ENCODE data around the gene ZFY.

ZFY gene

GRCh38 chrY:2934861-2935715 lies at the start of gene ZFY:
Gene ZFY, plus strand, starts transcription at chrY:2935381. Its CDS starts 18,556 bp downstream, at chrY:2953937.
- no peak for DNase-seq (ENCODE audit: low spot score)

DNA sequence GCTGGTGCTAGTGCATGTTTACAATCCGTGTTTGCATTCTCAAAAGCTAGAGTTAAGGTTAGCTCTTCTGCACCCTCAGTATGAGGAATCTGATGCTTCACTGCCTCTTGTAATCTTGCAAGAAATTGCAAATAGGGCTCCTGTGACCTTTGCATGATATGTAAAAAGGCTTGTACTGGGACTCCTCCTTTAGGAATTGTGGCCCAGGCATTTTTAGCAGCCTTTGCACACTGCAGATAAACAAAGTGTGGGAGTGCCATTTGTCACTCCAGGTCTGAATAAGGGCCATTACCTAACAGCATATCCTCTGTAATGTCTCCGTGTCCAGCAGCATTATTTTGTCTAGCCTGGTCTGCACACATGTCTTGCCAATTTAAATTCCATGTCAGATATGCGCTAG lies 49.3 kb upstream of the ZFY start:
- no peak for DNase-seq (ENCODE audit: low spot score)

DNA sequence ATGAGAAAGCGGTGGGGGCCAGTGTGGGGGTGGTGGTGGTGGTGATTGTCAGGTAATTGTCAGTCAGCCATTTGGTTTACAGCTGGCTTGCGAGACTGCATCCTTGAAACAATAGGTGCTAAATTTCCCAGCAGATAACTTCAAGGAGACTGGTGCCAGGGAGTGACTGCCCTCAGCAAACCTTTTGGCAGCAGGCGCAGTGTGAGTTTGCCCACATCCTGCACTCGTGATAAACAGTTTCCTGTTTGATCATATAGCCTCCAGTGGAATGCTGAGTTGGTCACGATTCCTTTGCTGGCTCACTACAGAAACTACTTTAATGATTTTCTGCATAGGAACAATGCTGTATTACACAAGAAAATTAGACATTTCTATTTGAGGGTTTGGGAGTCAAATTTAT lies 47.8 kb upstream of the ZFY start:
- no peak for DNase-seq (ENCODE audit: low spot score)

GRCh38 chrY:2887955-2888354 lies 47.2 kb upstream of the ZFY start:
- DNase-seq (ENCODE audit: low spot score) = no peak

GRCh38 chrY:2893471-2893870 lies 41.7 kb upstream of the ZFY start:
- DNase-seq (ENCODE audit: low spot score) = no peak

- no peak for DNase-seq (ENCODE audit: low spot score)
Measured at GRCh38 chrY:2896050-2896449, 39.1 kb upstream of the ZFY start.

- no peak for DNase-seq (ENCODE audit: low spot score)
Measured at GRCh38 chrY:2907356-2907755, 27.8 kb upstream of the ZFY start.

- DNase-seq (ENCODE audit: low spot score) = no peak
Measured at GRCh38 chrY:2913066-2913815, 21.9 kb upstream of the ZFY start.

GRCh38 chrY:2934078-2934477 lies 1.1 kb upstream of the ZFY start:
- DNase-seq (ENCODE audit: low spot score) = no peak

- no peak for DNase-seq (ENCODE audit: low spot score)
Measured at GRCh38 chrY:2935716-2936435, 695 bp downstream of the ZFY start.

GRCh38 chrY:2936436-2936750 lies 1.2 kb downstream of the ZFY start:
- DNase-seq (ENCODE audit: low spot score) = no peak

GRCh38 chrY:2937149-2937548 lies 2.0 kb downstream of the ZFY start:
- DNase-seq (ENCODE audit: low spot score) = no peak

GRCh38 chrY:2949590-2950252 lies 14.5 kb downstream of the ZFY start:
- no peak for DNase-seq (ENCODE audit: low spot score)

GRCh38 chrY:2950655-2951054 lies 15.5 kb downstream of the ZFY start:
- no peak for DNase-seq (ENCODE audit: low spot score)

DNA sequence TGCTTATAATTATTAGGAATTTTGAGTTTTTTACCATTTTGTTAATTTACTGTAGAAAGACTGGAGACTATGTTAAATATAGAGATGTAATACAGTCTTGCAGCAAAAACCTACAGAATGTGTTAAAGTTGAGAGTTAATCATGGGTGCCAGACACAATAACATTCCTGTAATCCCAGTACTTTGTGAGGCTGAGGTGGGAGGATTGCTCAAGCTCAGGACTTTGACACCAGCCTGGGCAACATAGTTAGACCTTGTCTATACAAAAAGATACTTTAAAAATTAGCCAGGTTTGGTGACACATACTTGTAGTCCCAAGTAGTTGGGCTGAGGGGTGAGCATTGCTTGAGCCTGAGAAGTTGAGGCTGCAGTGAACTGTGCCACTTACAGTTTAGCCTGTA lies 17.7 kb downstream of the ZFY start:
- no peak for DNase-seq (ENCODE audit: low spot score)

DNA sequence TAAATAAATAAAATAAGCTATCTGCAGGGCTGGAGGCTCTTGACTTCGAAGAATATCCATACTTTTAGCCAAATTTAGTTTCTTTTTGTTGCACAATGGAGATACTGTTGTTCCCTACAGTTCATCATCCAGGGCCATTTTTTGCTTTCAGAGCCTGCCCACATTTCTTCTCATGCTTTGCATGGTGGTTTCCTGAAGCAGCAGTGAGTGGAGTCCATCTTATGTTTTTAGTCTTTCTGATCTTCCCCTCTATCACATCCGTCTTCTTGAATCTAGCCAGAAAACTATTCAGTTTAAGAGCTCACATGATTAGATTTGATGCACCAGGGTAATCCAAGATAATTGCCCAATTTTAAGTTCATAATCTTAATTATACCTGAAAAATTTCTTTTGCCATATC lies 19.6 kb downstream of the ZFY start:
- DNase-seq (ENCODE audit: low spot score) = no peak

DNA sequence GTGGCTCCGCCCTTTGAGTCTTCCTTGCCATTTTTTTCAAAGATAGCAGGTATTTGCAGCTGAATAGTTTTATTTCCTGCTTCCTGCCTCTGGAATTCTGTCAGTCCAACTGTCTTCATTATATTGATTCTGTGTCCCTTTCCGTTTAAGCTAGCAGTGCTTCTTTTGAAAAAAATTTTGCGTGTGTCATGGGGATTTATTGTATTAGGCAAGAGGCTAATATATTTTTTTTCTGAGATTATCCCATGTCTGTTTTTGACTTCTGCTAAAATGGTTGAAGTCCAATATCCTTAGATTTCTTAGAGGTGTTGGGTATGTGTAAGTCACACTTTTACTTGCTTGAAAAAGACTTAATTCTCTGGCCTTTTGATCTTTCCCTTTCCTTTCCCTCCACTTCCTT lies 20.4 kb downstream of the ZFY start:
- no peak for DNase-seq (ENCODE audit: low spot score)

- DNase-seq (ENCODE audit: low spot score) = no peak
Measured at GRCh38 chrY:2962061-2962460, 26.9 kb downstream of the ZFY start.

GRCh38 chrY:2964814-2965213 lies 29.6 kb downstream of the ZFY start:
- DNase-seq (ENCODE audit: low spot score) = no peak

DNA sequence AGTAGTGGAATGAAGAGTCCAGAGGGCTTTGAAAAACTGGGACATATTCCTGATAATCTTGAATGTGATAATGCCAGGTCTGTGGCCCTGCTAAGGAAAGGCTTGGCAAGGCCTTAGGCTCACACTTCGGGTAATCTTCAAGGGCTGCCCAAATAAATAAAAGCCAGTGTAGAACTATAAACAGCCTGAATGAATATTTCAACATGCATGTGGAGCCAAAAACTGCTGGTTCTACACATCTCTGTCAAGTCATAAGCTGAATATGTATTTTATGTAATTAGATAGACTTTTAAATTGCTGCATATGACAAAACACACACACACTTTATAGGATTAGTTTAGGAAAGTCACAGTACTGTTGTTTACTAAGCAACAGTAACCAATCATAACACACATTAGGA lies 30.4 kb downstream of the ZFY start:
- DNase-seq (ENCODE audit: low spot score) = no peak

- no peak for DNase-seq (ENCODE audit: low spot score)
Measured at GRCh38 chrY:2969561-2969960, 34.4 kb downstream of the ZFY start.

- no peak for DNase-seq (ENCODE audit: low spot score)
Measured at GRCh38 chrY:2972708-2973107, 37.5 kb downstream of the ZFY start.

Data from NAMALWA (cell line).